Germinal center (tissue), 1 donor: ENCODE results near the gene MTNR1A.
"Not testable (repeated sequence)": the region's sequence is repeated elsewhere in the genome, so short reads cannot be mapped to it uniquely, and the experiment has no call there.

Experiments
- DNase-seq: peaks from one replicate; pipeline ENCODE4 v3.0.0; 2012; ENCODE audit warnings: mixed read lengths, low spot score

Gene MTNR1A

GRCh38 chr4:186561748-186562147, 6.4 kb upstream of the MTNR1A start:
- no peak for DNase-seq

- no peak for DNase-seq
These were observed 5.3 kb upstream of the MTNR1A start for GRCh38 chr4:186560647-186561046.

- no peak for DNase-seq
These were observed 2.1 kb upstream of the MTNR1A start for GRCh38 chr4:186557486-186557885.

GRCh38 chr4:186557061-186557460, 1.7 kb upstream of the MTNR1A start:
- DNase-seq, result no peak

GRCh38 chr4:186554539-186554913, 841 bp downstream of the MTNR1A start:
- DNase-seq, result no peak

GRCh38 chr4:186553717-186554116, 1.6 kb downstream of the MTNR1A start:
- no peak for DNase-seq

- no peak for DNase-seq
These were observed 3.5 kb downstream of the MTNR1A start for GRCh38 chr4:186551849-186552248.

- no peak for DNase-seq
These were observed 9.9 kb downstream of the MTNR1A start for GRCh38 chr4:186545436-186545835.

GRCh38 chr4:186543206-186543605, 12.2 kb downstream of the MTNR1A start:
- no peak for DNase-seq

- no peak for DNase-seq
These were observed 13.6 kb downstream of the MTNR1A start for GRCh38 chr4:186541801-186542200.

- DNase-seq, result no peak
These were observed 17.4 kb downstream of the MTNR1A start for GRCh38 chr4:186537843-186538521.

GRCh38 chr4:186536285-186536684, 19.1 kb downstream of the MTNR1A start:
- no peak for DNase-seq

GRCh38 chr4:186534056-186534455, 21.3 kb downstream of the MTNR1A start:
- DNase-seq, result no peak

GRCh38 chr4:186523927-186524326, 31.4 kb downstream of the MTNR1A start:
- not testable (repeated sequence) for DNase-seq

GRCh38 chr4:186516287-186516686, 39.1 kb downstream of the MTNR1A start:
- DNase-seq, result no peak

GRCh38 chr4:186514271-186514950, 41.0 kb downstream of the MTNR1A start:
- DNase-seq, result no peak

GRCh38 chr4:186504771-186505170, 50.6 kb downstream of the MTNR1A start:
- DNase-seq, result not testable (repeated sequence)

- no peak for DNase-seq
These were observed 53.1 kb downstream of the MTNR1A start for GRCh38 chr4:186502231-186502630.

- no peak for DNase-seq
These were observed 53.8 kb downstream of the MTNR1A start for GRCh38 chr4:186501554-186501953.

GRCh38 chr4:186500721-186501304, 54.6 kb downstream of the MTNR1A start:
- DNase-seq, result no peak

- no peak for DNase-seq
These were observed 55.9 kb downstream of the MTNR1A start for GRCh38 chr4:186499467-186499866.

- no peak for DNase-seq
These were observed 58.3 kb downstream of the MTNR1A start for GRCh38 chr4:186497043-186497442.

- no peak for DNase-seq
These were observed 60.9 kb downstream of the MTNR1A start for GRCh38 chr4:186494496-186494895.
